Esophagus squamous epithelium (tissue), 4 donors: ENCODE measurements around the gene RASGRF1.

Source experiments
- CTCF ChIP-seq, 6 experiments: fragments of 450-650 bp in 4 of 6; fragments of 200-600 bp in 2 of 6; sonication (generic) in 2 of 6; IDR thresholded peaks; one replicate each; pipeline ENCODE4 v1.5.1; 2016 to 2019; ENCODE audit warnings: antibody characterized with exemption in 6 of 6, mild to moderate bottlenecking in 4 of 6, moderate library complexity in 4 of 6
- POLR2A ChIP-seq, 4 donors: fragments of 450-650 bp; IDR thresholded peaks; one replicate each; pipeline ENCODE4 v1.6.1; 2017; ENCODE audit warnings: antibody characterized with exemption in 4 of 4, mild to moderate bottlenecking in 4 of 4, moderate library complexity in 3 of 4

DNA sequence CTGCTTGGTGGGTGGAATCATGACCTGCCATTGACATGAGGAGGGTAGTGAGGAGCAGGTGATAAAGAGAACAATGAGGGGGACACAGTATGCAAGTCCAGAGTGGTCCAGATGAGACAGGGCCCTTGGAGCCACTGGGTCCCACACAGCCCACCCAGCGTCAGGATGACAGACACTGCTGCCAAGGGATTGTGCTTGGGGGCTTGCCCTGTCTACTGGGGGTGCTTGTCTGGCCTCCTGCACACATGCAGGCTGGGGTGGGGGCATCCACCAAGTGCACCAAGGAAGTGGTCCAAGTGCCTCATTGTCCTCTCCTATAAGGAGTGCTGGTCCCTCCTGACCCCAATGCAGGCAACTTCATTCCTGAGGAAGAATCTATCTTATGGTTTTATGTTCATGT lies 106.5 kb downstream of the RASGRF1 start:
- no peak for TF ChIP-seq CTCF (IDR thresholded peaks at IDR 0.05)
- no peak for TF ChIP-seq POLR2A (IDR thresholded peaks at IDR 0.05)
